Endodermal cell (in vitro differentiated cells): ENCODE results near the gene PHF19. TPM values are rescaled to one million over a fixed set of nuclear protein-coding genes. Genes with fewer than 3 reads are reported as not detected.

Experiments used
- DNase-seq: peaks from one replicate; pipeline ENCODE4 v3.0.0-alpha.2; 2017
- H3K27ac ChIP-seq: 2 replicates; pipeline ENCODE4 v1.5.1; 2013; ENCODE audit warnings: mild to moderate bottlenecking, low read depth, low read length, moderate library complexity
- H3K27me3 ChIP-seq: 2 replicates; pipeline ENCODE4 v1.6.1; 2013; ENCODE audit warnings: mild to moderate bottlenecking, low read length, moderate library complexity; ENCODE audit not compliant: insufficient read depth, control insufficient read depth, poor library complexity, severe bottlenecking
- H3K36me3 ChIP-seq: 2 replicates; pipeline ENCODE4 v1.7.0; 2013; ENCODE audit warnings: mild to moderate bottlenecking, low read length, moderate library complexity; ENCODE audit not compliant: control insufficient read depth, insufficient read depth
- H3K4me1 ChIP-seq: one replicate; pipeline ENCODE4 v1.7.0; 2013; ENCODE audit warnings: low read length; ENCODE audit not compliant: control insufficient read depth, insufficient read depth
- H3K4me3 ChIP-seq: 2 replicates; pipeline ENCODE4 v1.5.1; 2013; ENCODE audit warnings: mild to moderate bottlenecking, low read length, moderate library complexity
- H3K9ac ChIP-seq: 2 replicates; pipeline ENCODE4 v1.6.1; 2013; ENCODE audit warnings: mild to moderate bottlenecking, low read length, moderate library complexity; ENCODE audit not compliant: poor library complexity, severe bottlenecking; ENCODE audit errors: extremely low read depth
- H3K9me3 ChIP-seq: 2 replicates; pipeline ENCODE4 v1.6.1; 2013; ENCODE audit warnings: mild to moderate bottlenecking, low read length, moderate library complexity; ENCODE audit not compliant: control insufficient read depth
- H3K27ac Mint-ChIP-seq: 2 replicates; pipeline ENCODE4 v1.8.0; 2020; ENCODE audit warnings: mixed read lengths
- H3K27me3 Mint-ChIP-seq: 2 replicates; pipeline ENCODE4 v1.8.0; 2021; ENCODE audit warnings: mild to moderate bottlenecking, mixed read lengths; ENCODE audit not compliant: insufficient read depth
- H3K36me3 Mint-ChIP-seq: 2 replicates; pipeline ENCODE4 v1.8.0; 2020; ENCODE audit warnings: low read depth, mixed read lengths
- H3K4me1 Mint-ChIP-seq: 2 replicates; pipeline ENCODE4 v1.8.0; 2020; ENCODE audit warnings: mixed read lengths
- H3K4me3 Mint-ChIP-seq: 2 replicates; pipeline ENCODE4 v1.8.0; 2020; ENCODE audit warnings: mild to moderate bottlenecking, moderate library complexity, mixed read lengths
- H3K9me3 Mint-ChIP-seq: 2 replicates; pipeline ENCODE4 v1.8.0; 2020; ENCODE audit warnings: mild to moderate bottlenecking, mixed read lengths
- CTCF ChIP-seq: fragments of 200-600 bp; sonication (generic); conservative IDR thresholded peaks from 2 replicates; pipeline ENCODE4 v1.5.0; 2021; ENCODE audit warnings: antibody characterized with exemption, mild to moderate bottlenecking
- WGBS, 2 experiments: methylation state at CpG; one replicate each; pipeline versions ENCODE4 v1.1.5 to v1.1.7; 2013; ENCODE audit warnings: missing lambda C conversion rate in 2 of 2, mixed read lengths in 1 of 2; ENCODE audit not compliant: insufficient coverage in 1 of 2, insufficient read length in 1 of 2; 5-methylcytosine and 5-hydroxymethylcytosine counted together
- total RNA-seq, 2 donors: library from RNA; stranded (reverse); fragmentation: NEBNext Ultra II Directional in 1 of 2; extraction: Animal tissue kit (Norgen Biotek cat#: 25700) in 1 of 2; gene quantifications; 2 replicates in 1 of 2; 3 replicates in 1 of 2; pipeline ENCODE4 v1.2.1, GENCODE V29; 2021

The PHF19 gene
- total RNA-seq, 2 donors from 2014 or later: 17.9 to 21.9 TPM

GRCh38 chr9:120850315-120850714 lies 26.7 kb downstream of the PHF19 start:
- DNase-seq: no peak
- peaks cover 46% of the 10 kb centered on the region for H3K4me1 Mint-ChIP-seq
- no peak for TF ChIP-seq CTCF
- Histone ChIP-seq H3K36me3 (peaks cover 27% of the 10 kb centered on the region), H3K27me3 (no peaks in the 10 kb centered on the region), H3K4me3 (no peak overlapping the region), H3K27ac (no peak overlapping the region), H3K4me1 (peaks cover 18% of the 10 kb centered on the region), H3K9ac (no peak overlapping the region), H3K9me3 (no peaks in the 10 kb centered on the region)
- 97 to 100% methylated on average over 2 to 3 of the region's 3 CpGs for WGBS, 2 experiments
- no peaks in the 10 kb centered on the region for H3K27me3 Mint-ChIP-seq
- H3K4me3 Mint-ChIP-seq: no peak overlapping the region
- H3K36me3 Mint-ChIP-seq: no peaks in the 10 kb centered on the region
- H3K9me3 Mint-ChIP-seq: no peaks in the 10 kb centered on the region
- H3K27ac Mint-ChIP-seq: no peak overlapping the region

- peaks cover 3% of the 10 kb centered on the region for H3K27me3 Mint-ChIP-seq
- Histone ChIP-seq H3K4me1 (peaks cover 18% of the 10 kb centered on the region), H3K9me3 (no peaks in the 10 kb centered on the region), H3K4me3 (peak overlapping the region; percentile 72), H3K36me3 (peaks cover 28% of the 10 kb centered on the region), H3K9ac (peak overlapping the region; percentile 2), H3K27ac (no peak overlapping the region), H3K27me3 (no peaks in the 10 kb centered on the region)
- TF ChIP-seq CTCF: no peak
- H3K4me1 Mint-ChIP-seq: peaks cover 38% of the 10 kb centered on the region
- peaks cover 4% of the 10 kb centered on the region for H3K9me3 Mint-ChIP-seq
- 76 to 78% methylated on average over 1 of the region's 1 CpG for WGBS, 2 experiments
- no peak for DNase-seq
- H3K4me3 Mint-ChIP-seq: no peak overlapping the region
- H3K36me3 Mint-ChIP-seq: peaks cover under 1% of the 10 kb centered on the region
- peak overlapping the region; percentile 80 for H3K27ac Mint-ChIP-seq
Observed at GRCh38 chr9:120846906-120847305, 30.1 kb downstream of the PHF19 start.

- no peak for DNase-seq
- no peaks in the 10 kb centered on the region for H3K27me3 ChIP-seq
- Mint-ChIP-seq H3K4me3 (no peak overlapping the region), H3K27me3 (peaks cover 3% of the 10 kb centered on the region), H3K9me3 (peaks cover 4% of the 10 kb centered on the region), H3K27ac (peak overlapping the region; percentile 86), H3K4me1 (peaks cover 37% of the 10 kb centered on the region), H3K36me3 (peaks cover 6% of the 10 kb centered on the region)
- no peak overlapping the region for H3K27ac ChIP-seq
- TF ChIP-seq CTCF: no peak
- no peaks in the 10 kb centered on the region for H3K9me3 ChIP-seq
- WGBS, 2 experiments: 84 to 100% methylated on average over 2 to 3 of the region's 3 CpGs
- peaks cover 14% of the 10 kb centered on the region for H3K4me1 ChIP-seq
- H3K36me3 ChIP-seq: peaks cover 28% of the 10 kb centered on the region
- H3K9ac ChIP-seq: peak overlapping the region; percentile 2
- peak overlapping the region; percentile 72 for H3K4me3 ChIP-seq
Observed at GRCh38 chr9:120846251-120846889, 30.6 kb downstream of the PHF19 start.
